Ovary (tissue), 9 donors: ENCODE results near the gene FYB2. TPM values are rescaled to one million over a fixed set of nuclear protein-coding genes. Genes with fewer than 3 reads are reported as not detected.

Experiments
- DNase-seq, 5 donors: peaks; one replicate each; pipeline ENCODE4 v3.0.0-alpha.2; 2019 to 2020
- H3K27ac ChIP-seq, 2 donors: fragments of 200-600 bp; one replicate each; pipeline versions ENCODE4 v1.5.1 to v1.8.0; 2019 to 2022
- H3K27me3 ChIP-seq: fragments of 200-600 bp; one replicate; pipeline ENCODE4 v1.8.0; 2022
- H3K36me3 ChIP-seq: fragments of 200-600 bp; sonication (generic); one replicate; pipeline ENCODE4 v1.5.1; 2019
- H3K4me1 ChIP-seq: one replicate; pipeline ENCODE4 v1.8.1; 2013; ENCODE audit warnings: mild to moderate bottlenecking, moderate library complexity; ENCODE audit not compliant: insufficient read depth
- H3K4me3 ChIP-seq: fragments of 200-600 bp; sonication (generic); one replicate; pipeline ENCODE4 v1.5.1; 2017
- H3K9me3 ChIP-seq, 2 donors: fragments of 200-600 bp in 1 of 2; sonication (generic) in 1 of 2; one replicate each; pipeline versions ENCODE4 v1.5.1 to v1.8.1; 2013 to 2019; ENCODE audit warnings: mild to moderate bottlenecking in 1 of 2, moderate library complexity in 1 of 2
- EP300 ChIP-seq: sonication (generic); formaldehyde crosslinking; IDR thresholded peaks from one replicate; pipeline ENCODE4 v1.6.1; 2017; ENCODE audit warnings: antibody characterized with exemption
- POLR2A ChIP-seq: fragments of 450-650 bp; IDR thresholded peaks from one replicate; pipeline ENCODE4 v1.6.1; 2017; ENCODE audit warnings: antibody characterized with exemption, mild to moderate bottlenecking, moderate library complexity
- WGBS, 3 donors: extraction: QIAGEN DNeasy Blood & Tissue Kit in 1 of 3; methylation state at CpG; one replicate each; pipeline versions ENCODE4 v1.1.5 to v1.1.7; 2013 to 2017; 5-methylcytosine and 5-hydroxymethylcytosine counted together
- intact Hi-C, 4 donors: fragments of 100-400 bp; cut with DNase I; formaldehyde crosslinking; loops; one replicate each; pipeline versions ENCODE4 v1.11.0 to v1.15.1; 2022 to 2023
- polyA plus RNA-seq, 2 donors: library from polyadenylated mRNA; stranded (reverse); fragments of 200-250 nt in 1 of 2; fragments of 350-450 nt in 1 of 2; fragmentation: Illumina TruSeq in 1 of 2; extraction: RNeasy Lipid Tissue Mini Kit (QIAGEN cat#74804) in 1 of 2; gene quantifications; one replicate each; pipeline ENCODE4 v1.2.3, GENCODE V29; 2013 to 2014
- total RNA-seq, 7 donors: library from RNA; depleted of rRNA in 2 of 7; stranded (reverse); fragments of >200 nt in 2 of 7; fragmentation: NEBNext Ultra II Directional in 3 of 7; extraction: Animal tissue kit (Norgen Biotek cat#: 25700) in 3 of 7; gene quantifications; one replicate each; pipeline versions ENCODE4 v1.1.0 to v1.2.4, GENCODE V29; 2016 to 2023
- TF ChIP-seq, protein P1 (sequence below), 3 donors: fragments of 450-650 bp in 2 of 3; fragments of 200-600 bp in 1 of 3; IDR thresholded peaks; one replicate each; pipeline versions ENCODE4 v1.5.1 to v1.8.0; 2016 to 2022; ENCODE audit warnings: antibody characterized with exemption in 3 of 3, mild to moderate bottlenecking in 1 of 3
- donor health status: DM: no; HTN: no; CAD: no; lungs with moderate emphysema.
- donor health status: DM: no; HTN: no; CAD: no.
- donor health status: Bipolar disorder and iron deficiency.
- donor health status: DM: yes; HTN: yes; CAD: no.
- donor health status: DM: no; HTN: no; CAD: no.
- donor health status: DM: yes; HTN: yes; CAD: no.

The FYB2 gene
- total and polyA plus RNA-seq, 9 donors = 0.06 to 81.5 (median 2.0) TPM; not detected in 2

DNA sequence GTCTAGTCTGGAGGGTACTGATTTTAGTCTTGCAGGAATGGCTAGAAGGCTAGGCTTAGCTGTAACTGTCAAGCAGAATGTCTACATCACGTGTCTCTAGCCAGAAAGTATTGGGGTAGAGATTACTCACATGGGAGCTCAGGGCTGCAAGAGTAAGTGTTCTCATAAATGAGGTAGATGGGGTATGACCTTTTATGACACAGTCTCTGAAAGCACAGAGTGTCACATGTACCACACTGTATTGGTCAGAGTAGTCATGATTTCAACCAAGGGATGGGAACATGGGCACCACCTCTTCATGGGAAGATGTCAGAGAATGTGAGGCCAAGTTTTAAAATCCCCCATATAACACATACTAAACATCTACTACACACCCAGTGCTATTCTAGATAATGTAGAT lies 2.9 kb downstream of the FYB2 start:
- TF ChIP-seq POLR2A = no peak
- TF ChIP-seq, protein P1, sequence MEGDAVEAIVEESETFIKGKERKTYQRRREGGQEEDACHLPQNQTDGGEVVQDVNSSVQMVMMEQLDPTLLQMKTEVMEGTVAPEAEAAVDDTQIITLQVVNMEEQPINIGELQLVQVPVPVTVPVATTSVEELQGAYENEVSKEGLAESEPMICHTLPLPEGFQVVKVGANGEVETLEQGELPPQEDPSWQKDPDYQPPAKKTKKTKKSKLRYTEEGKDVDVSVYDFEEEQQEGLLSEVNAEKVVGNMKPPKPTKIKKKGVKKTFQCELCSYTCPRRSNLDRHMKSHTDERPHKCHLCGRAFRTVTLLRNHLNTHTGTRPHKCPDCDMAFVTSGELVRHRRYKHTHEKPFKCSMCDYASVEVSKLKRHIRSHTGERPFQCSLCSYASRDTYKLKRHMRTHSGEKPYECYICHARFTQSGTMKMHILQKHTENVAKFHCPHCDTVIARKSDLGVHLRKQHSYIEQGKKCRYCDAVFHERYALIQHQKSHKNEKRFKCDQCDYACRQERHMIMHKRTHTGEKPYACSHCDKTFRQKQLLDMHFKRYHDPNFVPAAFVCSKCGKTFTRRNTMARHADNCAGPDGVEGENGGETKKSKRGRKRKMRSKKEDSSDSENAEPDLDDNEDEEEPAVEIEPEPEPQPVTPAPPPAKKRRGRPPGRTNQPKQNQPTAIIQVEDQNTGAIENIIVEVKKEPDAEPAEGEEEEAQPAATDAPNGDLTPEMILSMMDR (IDR thresholded peaks at IDR 0.05) = no peak
- no peak for TF ChIP-seq EP300
- no peaks in the 10 kb centered on the region for H3K27me3 ChIP-seq
- no peaks in the 10 kb centered on the region for H3K4me1 ChIP-seq
- no peak for DNase-seq
- 86 to 100% (median 86%) methylated on average over 1 of the region's 1 CpG for WGBS, 3 donors
- no peaks in the 10 kb centered on the region for H3K36me3 ChIP-seq
- intact Hi-C loops = no loop called here
- no peaks in the 10 kb centered on the region for H3K9me3 ChIP-seq
- H3K27ac ChIP-seq = no peak overlapping the region
- H3K4me3 ChIP-seq = no peak overlapping the region

DNA sequence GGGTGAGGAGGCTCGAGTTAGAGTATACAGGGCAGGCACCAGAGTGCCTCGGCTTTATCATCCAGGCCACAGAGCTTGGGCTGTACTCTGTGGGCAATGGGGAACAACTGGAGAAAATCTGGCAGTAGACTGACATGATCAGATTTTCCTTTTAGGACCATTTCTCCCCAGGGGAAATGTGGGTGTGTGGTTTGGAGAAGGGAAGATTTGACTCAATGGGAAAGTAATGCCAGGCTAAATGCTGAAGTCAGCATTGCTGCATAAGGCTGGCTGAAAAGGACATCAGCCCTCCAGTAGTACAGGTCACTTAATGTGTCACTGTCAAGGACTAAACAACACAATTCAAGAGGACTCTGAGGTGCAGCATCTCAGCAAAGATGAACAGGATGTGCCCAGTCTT lies 5.0 kb downstream of the FYB2 start:
- DNase-seq = no peak
- whole genome bisulfite sequencing, 3 donors = 90 to 93% (median 91%) methylated on average over 2 of the region's 2 CpGs
- H3K4me1 ChIP-seq = no peaks in the 10 kb centered on the region
- no peak overlapping the region for H3K4me3 ChIP-seq
- H3K36me3 ChIP-seq = no peaks in the 10 kb centered on the region
- no peak overlapping the region for H3K27ac ChIP-seq
- no peaks in the 10 kb centered on the region for H3K27me3 ChIP-seq
- H3K9me3 ChIP-seq = no peaks in the 10 kb centered on the region
- TF ChIP-seq, protein P1 (IDR thresholded peaks at IDR 0.05) = no peak
- TF ChIP-seq POLR2A (no peak), EP300 (no peak)
- intact Hi-C loops = no loop called here

DNA sequence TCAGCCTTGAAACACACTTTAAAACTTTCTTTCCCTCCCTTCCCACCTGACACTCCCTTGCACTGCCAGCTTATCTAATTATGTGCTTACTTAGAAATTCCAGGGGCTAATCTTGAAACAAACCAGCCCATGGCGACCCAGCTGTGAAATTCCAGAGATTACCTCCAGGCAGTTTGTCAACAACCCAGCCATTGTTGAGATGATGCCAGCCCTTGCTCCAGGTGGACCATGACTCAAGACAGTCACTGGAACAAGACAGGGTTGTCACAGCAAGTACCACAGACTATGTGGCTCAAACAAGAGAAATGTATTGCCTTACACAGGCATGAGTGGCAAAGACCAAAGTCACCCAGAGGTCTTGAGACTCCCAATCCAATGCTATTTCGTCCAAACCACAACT lies 7.9 kb downstream of the FYB2 start:
- no peak for DNase-seq
- no peak overlapping the region for H3K4me3 ChIP-seq
- H3K36me3 ChIP-seq = no peaks in the 10 kb centered on the region
- no peak for TF ChIP-seq EP300
- TF ChIP-seq POLR2A = no peak
- TF ChIP-seq, protein P1 (IDR thresholded peaks at IDR 0.05) = no peak
- H3K9me3 ChIP-seq = no peaks in the 10 kb centered on the region
- H3K27ac ChIP-seq = no peak overlapping the region
- no peaks in the 10 kb centered on the region for H3K4me1 ChIP-seq
- H3K27me3 ChIP-seq = no peaks in the 10 kb centered on the region
- intact Hi-C loops = no loop called here
- WGBS, 3 donors = 20 to 42% (median 32%) methylated on average over 2 of the region's 2 CpGs

DNA sequence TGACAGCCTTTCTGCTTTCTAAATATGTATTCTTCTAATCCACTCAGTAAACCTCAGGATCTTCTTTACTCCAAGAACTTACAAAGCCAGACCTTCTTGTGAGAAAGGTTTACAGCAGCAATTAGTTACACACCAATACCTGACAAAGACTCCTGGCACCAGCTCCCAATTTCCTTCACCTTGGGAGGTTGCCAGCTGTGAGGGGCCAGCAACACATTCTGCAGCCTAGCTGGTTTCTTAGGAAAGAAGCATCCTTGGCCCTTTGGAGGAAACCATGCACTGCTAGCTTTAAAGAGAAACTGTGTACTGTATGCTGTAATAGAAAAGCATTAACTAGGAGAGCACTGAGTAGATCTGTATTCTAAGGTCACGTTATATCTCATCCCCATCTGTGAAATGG lies 10.8 kb downstream of the FYB2 start:
- H3K4me1 ChIP-seq = no peaks in the 10 kb centered on the region
- DNase-seq = no peak
- H3K27ac ChIP-seq = no peak overlapping the region
- H3K27me3 ChIP-seq = no peaks in the 10 kb centered on the region
- H3K36me3 ChIP-seq = no peaks in the 10 kb centered on the region
- no peaks in the 10 kb centered on the region for H3K9me3 ChIP-seq
- no peak overlapping the region for H3K4me3 ChIP-seq
- intact Hi-C loops = no loop called here
- 60 to 74% (median 69%) methylated on average over 1 of the region's 1 CpG for WGBS, 3 donors
- TF ChIP-seq, protein P1 (IDR thresholded peaks at IDR 0.05) = no peak
- TF ChIP-seq POLR2A (no peak), EP300 (no peak)

DNA sequence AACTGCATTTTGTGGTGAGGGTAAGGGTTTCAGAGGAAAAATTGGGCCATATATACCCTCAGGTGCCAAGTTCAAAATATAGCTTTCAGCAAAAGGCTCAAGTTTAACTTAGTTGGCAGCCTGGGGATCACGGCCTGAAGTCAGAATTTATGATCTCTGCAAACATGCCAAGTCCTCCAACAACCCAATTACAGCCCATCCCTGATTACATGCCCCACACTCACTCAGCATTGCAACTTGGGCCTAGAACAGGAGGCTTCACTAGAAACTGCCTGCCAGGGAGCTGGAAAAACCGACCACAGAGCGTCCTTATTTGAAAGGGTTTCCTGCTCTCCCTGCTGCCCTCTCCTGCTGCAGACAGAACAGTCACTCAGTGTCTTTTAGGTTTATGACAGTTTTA lies 12.4 kb downstream of the FYB2 start:
- intact Hi-C loops = no loop called here
- DNase-seq = no peak
- TF ChIP-seq, protein P1 (IDR thresholded peaks at IDR 0.05) = no peak
- no peak for TF ChIP-seq EP300
- no peak for TF ChIP-seq POLR2A
- Histone ChIP-seq H3K4me1 (no peaks in the 10 kb centered on the region), H3K36me3 (no peaks in the 10 kb centered on the region), H3K27me3 (no peaks in the 10 kb centered on the region), H3K9me3 (no peaks in the 10 kb centered on the region), H3K27ac (no peak overlapping the region), H3K4me3 (no peak overlapping the region)
- 63 to 66% (median 64%) methylated on average over 3 of the region's 3 CpGs for WGBS, 3 donors
